C1 segment of cervical spinal cord (tissue), 14 donors: Measurements from ENCODE around the gene ANO3.

Experiments
- DNase-seq, 14 donors: peaks; one replicate each; lab custom pipeline; 2025; lab: John Stamatoyannopoulos, UW

The ANO3 gene

GRCh38 chr11:26708736-26709456 is 377.0 kb downstream of the ANO3 start:
- DNase-seq: no peak

- no peak for DNase-seq
Observed at GRCh38 chr11:26710489-26710888, 378.6 kb downstream of the ANO3 start.

- DNase-seq: no peak
Observed at GRCh38 chr11:26712497-26712896, 380.6 kb downstream of the ANO3 start.
